Natural killer cell (primary cell): Measurements from ENCODE around the gene INTS13. TPM values are rescaled to one million over a fixed set of nuclear protein-coding genes. Genes with fewer than 3 reads are reported as not detected.
A peak's percentile ranks its signal among the peaks of the same experiment; 100 is the strongest.

ENCODE experiments used
- ATAC-seq, 3 donors: fragments of 150-1000 bp in 2 of 3; fragments of 200-7000 bp in 1 of 3; cut with Tn5 transposase; 1 replicate in 1 of 3; 2 replicates in 2 of 3; pipeline ENCODE4 v1.10.0; 2021; ENCODE audit warnings: mild to moderate bottlenecking in 2 of 3, moderate library complexity in 2 of 3
- DNase-seq, 2 donors: peaks; one replicate each; pipeline versions ENCODE4 v3.0.0 to v3.0.0-alpha.2; 2013 to 2021; ENCODE audit warnings: mixed read lengths in 1 of 2
- H3K27ac ChIP-seq: one replicate; pipeline ENCODE4 v1.5.1; 2013; ENCODE audit warnings: mild to moderate bottlenecking, low read length
- H3K27me3 ChIP-seq: one replicate; pipeline ENCODE4 v1.6.1; 2013; ENCODE audit warnings: low read length; ENCODE audit not compliant: control insufficient read depth, insufficient read depth
- H3K36me3 ChIP-seq: one replicate; pipeline ENCODE4 v1.6.1; 2013; ENCODE audit warnings: low read length; ENCODE audit not compliant: control insufficient read depth, insufficient read depth
- H3K4me1 ChIP-seq: one replicate; pipeline ENCODE4 v1.6.1; 2013; ENCODE audit warnings: low read length; ENCODE audit not compliant: control insufficient read depth, insufficient read depth
- H3K4me3 ChIP-seq: one replicate; pipeline ENCODE4 v1.5.1; 2013; ENCODE audit warnings: low read length
- H3K9me3 ChIP-seq: one replicate; pipeline ENCODE4 v1.6.1; 2013; ENCODE audit warnings: low read length; ENCODE audit not compliant: control insufficient read depth, insufficient read depth
- H3K27ac Mint-ChIP-seq, 2 donors: one replicate each; pipeline ENCODE4 v1.8.0; 2022; ENCODE audit warnings: mild to moderate bottlenecking in 2 of 2, mixed read lengths in 2 of 2, moderate library complexity in 1 of 2
- H3K27me3 Mint-ChIP-seq, 2 donors: one replicate each; pipeline ENCODE4 v1.8.0; 2022; ENCODE audit warnings: low read depth in 2 of 2, mixed read lengths in 2 of 2
- H3K36me3 Mint-ChIP-seq: one replicate; pipeline ENCODE4 v1.8.0; 2022; ENCODE audit warnings: mixed read lengths
- H3K4me1 Mint-ChIP-seq, 2 donors: one replicate each; pipeline ENCODE4 v1.8.0; 2022; ENCODE audit warnings: mixed read lengths in 2 of 2
- H3K4me3 Mint-ChIP-seq: one replicate; pipeline ENCODE4 v1.8.0; 2022; ENCODE audit warnings: mild to moderate bottlenecking, moderate library complexity, mixed read lengths
- H3K9me3 Mint-ChIP-seq, 2 donors: one replicate each; pipeline ENCODE4 v1.8.0; 2022; ENCODE audit warnings: mixed read lengths in 2 of 2
- WGBS: methylation state at CpG from one replicate; pipeline ENCODE4 v1.1.7; 2013; ENCODE audit warnings: missing lambda C conversion rate; ENCODE audit not compliant: insufficient coverage; 5-methylcytosine and 5-hydroxymethylcytosine counted together
- intact Hi-C: fragments of 100-400 bp; cut with micrococcal nuclease; formaldehyde crosslinking; loops from one replicate; pipeline ENCODE4 v1.14.2; 2022
- total RNA-seq, 4 donors: library from RNA; stranded (reverse); fragments of 120-200 nt in 1 of 4; gene quantifications; one replicate each; pipeline versions ENCODE4 v1.2.3 to v1.2.4, GENCODE V29; 2013 to 2022
- TF ChIP-seq, protein P1 (sequence below): fragments of 200-600 bp; IDR thresholded peaks from one replicate; pipeline ENCODE4 v1.8.0; 2022; ENCODE audit warnings: antibody characterized with exemption

INTS13 gene
- total RNA-seq, 3 donors from 2014 or later (not counting 1 experiment from before 2014, with no cell fraction given): 17.5 to 20.8 (median 19.8) TPM

DNA sequence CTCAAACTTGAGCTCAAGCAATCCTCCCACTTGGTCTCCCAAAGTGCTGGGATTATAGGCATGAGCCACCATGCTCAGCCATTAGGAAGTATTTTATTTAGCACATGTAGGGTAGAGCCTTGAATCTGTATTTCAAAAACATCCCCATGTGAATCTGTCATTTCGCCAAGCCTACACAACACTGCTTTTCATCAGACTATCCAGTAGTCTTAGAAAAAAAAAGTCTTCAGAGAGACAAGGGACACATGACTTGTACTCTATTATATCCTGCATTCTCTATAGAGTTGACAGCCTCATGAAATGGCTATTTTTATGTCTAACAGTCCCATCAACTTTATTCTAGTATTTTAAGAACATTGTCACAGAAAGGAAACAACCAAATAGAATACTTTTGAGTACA is 41.0 kb upstream of the INTS13 start:
- no peaks in the 10 kb centered on the region for H3K9me3 ChIP-seq
- 100% methylated on average over 1 of the region's 1 CpG for WGBS
- DNase-seq: no peak
- Mint-ChIP-seq H3K27me3 (no peaks in the 10 kb centered on the region), H3K4me3 (no peak overlapping the region), H3K4me1 (no peaks in the 10 kb centered on the region), H3K27ac (no peak overlapping the region), H3K9me3 (no peaks in the 10 kb centered on the region), H3K36me3 (peaks cover 19% of the 10 kb centered on the region)
- peaks cover 61% of the 10 kb centered on the region for H3K36me3 ChIP-seq
- intact Hi-C loops: no loop called here
- H3K4me3 ChIP-seq: no peak overlapping the region
- H3K27ac ChIP-seq: no peak overlapping the region
- H3K4me1 ChIP-seq: no peaks in the 10 kb centered on the region
- H3K27me3 ChIP-seq: no peaks in the 10 kb centered on the region
- TF ChIP-seq, protein P1, sequence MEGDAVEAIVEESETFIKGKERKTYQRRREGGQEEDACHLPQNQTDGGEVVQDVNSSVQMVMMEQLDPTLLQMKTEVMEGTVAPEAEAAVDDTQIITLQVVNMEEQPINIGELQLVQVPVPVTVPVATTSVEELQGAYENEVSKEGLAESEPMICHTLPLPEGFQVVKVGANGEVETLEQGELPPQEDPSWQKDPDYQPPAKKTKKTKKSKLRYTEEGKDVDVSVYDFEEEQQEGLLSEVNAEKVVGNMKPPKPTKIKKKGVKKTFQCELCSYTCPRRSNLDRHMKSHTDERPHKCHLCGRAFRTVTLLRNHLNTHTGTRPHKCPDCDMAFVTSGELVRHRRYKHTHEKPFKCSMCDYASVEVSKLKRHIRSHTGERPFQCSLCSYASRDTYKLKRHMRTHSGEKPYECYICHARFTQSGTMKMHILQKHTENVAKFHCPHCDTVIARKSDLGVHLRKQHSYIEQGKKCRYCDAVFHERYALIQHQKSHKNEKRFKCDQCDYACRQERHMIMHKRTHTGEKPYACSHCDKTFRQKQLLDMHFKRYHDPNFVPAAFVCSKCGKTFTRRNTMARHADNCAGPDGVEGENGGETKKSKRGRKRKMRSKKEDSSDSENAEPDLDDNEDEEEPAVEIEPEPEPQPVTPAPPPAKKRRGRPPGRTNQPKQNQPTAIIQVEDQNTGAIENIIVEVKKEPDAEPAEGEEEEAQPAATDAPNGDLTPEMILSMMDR: no peak
- no peak for ATAC-seq

DNA sequence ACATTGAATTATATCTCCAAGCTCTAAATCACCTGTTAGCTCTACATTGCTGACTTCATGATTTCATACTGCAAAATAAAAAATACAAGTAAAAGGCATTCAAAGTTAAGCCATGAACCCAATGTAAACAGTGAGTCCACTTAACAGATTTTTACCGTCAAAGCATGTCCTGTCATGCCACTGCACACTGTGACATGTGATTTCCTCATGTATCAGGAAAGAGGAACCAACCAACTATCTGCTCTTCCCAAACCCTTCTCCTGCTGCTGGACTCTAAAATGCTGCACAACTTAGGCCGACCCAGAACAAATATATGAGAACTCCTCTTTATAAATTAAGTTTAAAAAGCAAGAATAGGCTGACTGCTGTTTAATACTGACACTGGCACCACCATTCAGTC is 38.9 kb upstream of the INTS13 start:
- Histone ChIP-seq H3K9me3 (no peaks in the 10 kb centered on the region), H3K4me1 (peaks cover 8% of the 10 kb centered on the region), H3K4me3 (no peak overlapping the region), H3K27me3 (no peaks in the 10 kb centered on the region), H3K27ac (no peak overlapping the region), H3K36me3 (peaks cover 59% of the 10 kb centered on the region)
- Mint-ChIP-seq H3K27me3 (no peaks in the 10 kb centered on the region), H3K4me3 (no peak overlapping the region), H3K27ac (peak overlapping the region in 1 of 2 donors; percentile 31), H3K4me1 (peaks cover 3 to 5% of the 10 kb centered on the region in 2 donors), H3K36me3 (peaks cover 21% of the 10 kb centered on the region), H3K9me3 (no peaks in the 10 kb centered on the region)
- ATAC-seq (no peak), DNase-seq (no peak)
- intact Hi-C loops: no loop called here
- TF ChIP-seq, protein P1: no peak
- WGBS: 83% methylated on average over 2 of the region's 2 CpGs

DNA sequence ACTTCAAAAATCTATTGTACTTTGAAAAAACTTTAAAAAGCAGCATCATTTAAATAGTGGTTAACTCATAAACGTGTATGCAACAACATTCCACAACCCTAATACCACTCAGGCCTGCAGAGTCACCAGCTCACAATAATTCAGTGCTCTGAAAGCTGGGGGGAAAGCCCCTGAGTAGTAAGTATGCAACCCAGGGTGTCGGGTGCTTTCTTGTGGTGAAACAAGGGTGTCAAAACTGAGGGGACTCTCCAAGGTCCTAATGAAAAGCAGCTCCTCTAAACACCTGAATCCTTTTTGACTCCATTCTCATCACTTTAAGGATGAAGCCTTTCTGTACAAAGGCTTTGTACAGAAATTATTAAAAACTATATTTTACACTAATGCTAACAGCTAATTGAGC is 34.2 kb upstream of the INTS13 start:
- peak overlapping the region; percentile 17 to 81 for H3K27ac Mint-ChIP-seq
- WGBS: 0% methylated on average over 2 of the region's 2 CpGs
- Histone ChIP-seq H3K27me3 (no peaks in the 10 kb centered on the region), H3K9me3 (no peaks in the 10 kb centered on the region), H3K27ac (no peak overlapping the region), H3K4me3 (no peak overlapping the region), H3K36me3 (peaks cover 37% of the 10 kb centered on the region), H3K4me1 (peaks cover 8% of the 10 kb centered on the region)
- no peaks in the 10 kb centered on the region for H3K27me3 Mint-ChIP-seq
- peak; percentile 35 to 88 for DNase-seq
- TF ChIP-seq, protein P1: no peak
- no peaks in the 10 kb centered on the region for H3K9me3 Mint-ChIP-seq
- H3K4me3 Mint-ChIP-seq: peak overlapping the region; percentile 31
- peaks cover 15% of the 10 kb centered on the region for H3K36me3 Mint-ChIP-seq
- intact Hi-C loops: loop anchor here (1.0 kb wide), 1 partner anchor 33 kb away; no protein-coding TSS in a partner anchor
- ATAC-seq: peak; percentile 94 to 99 (median 99)
- peaks cover 15 to 17% of the 10 kb centered on the region in 2 donors for H3K4me1 Mint-ChIP-seq

DNA sequence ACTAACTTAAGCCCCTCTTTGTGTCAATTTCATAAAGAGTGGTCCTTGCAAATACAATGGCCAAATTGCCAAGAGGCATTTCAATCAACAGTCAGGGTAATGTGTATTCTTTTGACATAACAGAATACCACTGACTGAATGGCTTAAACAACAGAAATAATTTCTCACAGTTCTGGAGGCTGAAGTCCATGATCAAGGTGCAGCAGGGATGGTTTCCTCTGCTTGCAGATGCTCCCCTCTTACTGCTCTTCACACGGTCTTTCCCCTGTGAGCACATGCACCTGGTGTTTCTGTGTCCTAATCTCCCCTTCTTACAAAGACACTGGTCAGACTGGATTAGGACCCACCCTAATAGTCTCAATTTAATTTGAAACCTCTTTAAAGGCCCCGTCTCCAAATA is 32.4 kb upstream of the INTS13 start:
- Histone ChIP-seq H3K4me3 (no peak overlapping the region), H3K4me1 (peaks cover 8% of the 10 kb centered on the region), H3K27ac (no peak overlapping the region), H3K27me3 (no peaks in the 10 kb centered on the region), H3K9me3 (no peaks in the 10 kb centered on the region), H3K36me3 (peaks cover 30% of the 10 kb centered on the region)
- peak overlapping the region; percentile 17 to 81 for H3K27ac Mint-ChIP-seq
- peaks cover 15 to 17% of the 10 kb centered on the region in 2 donors for H3K4me1 Mint-ChIP-seq
- 97% methylated on average over 2 of the region's 2 CpGs for WGBS
- DNase-seq: no peak
- ATAC-seq: no peak
- TF ChIP-seq, protein P1: no peak
- intact Hi-C loops: no loop called here
- H3K4me3 Mint-ChIP-seq: no peak overlapping the region
- no peaks in the 10 kb centered on the region for H3K27me3 Mint-ChIP-seq
- no peaks in the 10 kb centered on the region for H3K9me3 Mint-ChIP-seq
- peaks cover 15% of the 10 kb centered on the region for H3K36me3 Mint-ChIP-seq
